H9 (cell line): ENCODE measurements around the gene DUOX2. TPM values are rescaled to one million over a fixed set of nuclear protein-coding genes. Genes with fewer than 3 reads are reported as not detected.

Experiments
- DNase-seq: peaks from one replicate; pipeline ENCODE4 v3.0.0-alpha.2; 2017
- H2AFZ ChIP-seq: one replicate; pipeline ENCODE4 v1.6.1; 2013; ENCODE audit warnings: mild to moderate bottlenecking, low read length, control low read depth, moderate library complexity
- H2AK5ac ChIP-seq: 2 replicates; pipeline ENCODE4 v1.6.1; 2013; ENCODE audit warnings: low read length, control low read depth, mixed read lengths; ENCODE audit not compliant: insufficient read length
- H2BK120ac ChIP-seq: one replicate; pipeline ENCODE4 v1.6.1; 2013; ENCODE audit warnings: low read depth, mild to moderate bottlenecking, low read length, control low read depth, inconsistent platforms; ENCODE audit not compliant: poor library complexity, severe bottlenecking
- H2BK12ac ChIP-seq: 2 replicates; pipeline ENCODE4 v1.6.1; 2013; ENCODE audit warnings: low read length, control low read depth, mixed read lengths, low read depth; ENCODE audit not compliant: insufficient read length
- H2BK15ac ChIP-seq: 2 replicates; pipeline ENCODE4 v1.6.1; 2013; ENCODE audit warnings: low read depth, low read length, control low read depth
- H2BK20ac ChIP-seq: one replicate; pipeline ENCODE4 v1.6.1; 2013; ENCODE audit warnings: low read depth, mild to moderate bottlenecking, low read length, control low read depth, inconsistent platforms; ENCODE audit not compliant: poor library complexity, severe bottlenecking
- H2BK5ac ChIP-seq: 2 replicates; pipeline ENCODE4 v1.6.1; 2013; ENCODE audit warnings: low read length, control low read depth, mixed read lengths; ENCODE audit not compliant: insufficient read length
- H3K14ac ChIP-seq: 2 replicates; pipeline ENCODE4 v1.6.1; 2013; ENCODE audit warnings: low read length, control low read depth; ENCODE audit not compliant: insufficient read depth
- H3K18ac ChIP-seq: 2 replicates; pipeline ENCODE4 v1.6.1; 2013; ENCODE audit warnings: low read depth, mild to moderate bottlenecking, mixed read lengths, low read length, control low read depth; ENCODE audit not compliant: insufficient read length
- H3K23ac ChIP-seq: 2 replicates; pipeline ENCODE4 v1.6.1; 2013; ENCODE audit warnings: low read length, control low read depth, mixed read lengths, low read depth; ENCODE audit not compliant: insufficient read length
- H3K23me2 ChIP-seq: 2 replicates; pipeline ENCODE4 v1.6.1; 2013; ENCODE audit warnings: low read depth, mild to moderate bottlenecking, mixed read lengths, low read length, control low read depth; ENCODE audit not compliant: insufficient read length, poor library complexity, severe bottlenecking
- H3K27ac ChIP-seq: 2 replicates; pipeline ENCODE4 v1.5.1; 2013; ENCODE audit warnings: low read length, control low read depth, mixed read lengths, low read depth; ENCODE audit not compliant: insufficient read length
- H3K27me3 ChIP-seq: 2 replicates; pipeline ENCODE4 v1.6.1; 2013; ENCODE audit warnings: low read length, control low read depth, inconsistent platforms; ENCODE audit not compliant: insufficient read depth
- H3K4ac ChIP-seq: 2 replicates; pipeline ENCODE4 v1.6.1; 2013; ENCODE audit warnings: low read depth, mild to moderate bottlenecking, control low read depth, inconsistent platforms, low read length, moderate library complexity
- H3K4me1 ChIP-seq: 2 replicates; pipeline ENCODE4 v1.6.1; 2013; ENCODE audit warnings: low read length, control low read depth, inconsistent platforms; ENCODE audit not compliant: insufficient read depth
- H3K4me2 ChIP-seq: 2 replicates; pipeline ENCODE4 v1.6.1; 2013; ENCODE audit warnings: low read length, control low read depth, mixed read lengths; ENCODE audit not compliant: insufficient read length, insufficient read depth
- H3K56ac ChIP-seq: 2 replicates; pipeline ENCODE4 v1.6.1; 2013; ENCODE audit warnings: low read depth, mild to moderate bottlenecking, mixed read lengths, low read length, control low read depth; ENCODE audit not compliant: insufficient read length
- H3K79me1 ChIP-seq: 2 replicates; pipeline ENCODE4 v1.6.1; 2013; ENCODE audit warnings: low read depth, mild to moderate bottlenecking, moderate library complexity, low read length, control low read depth, inconsistent platforms; ENCODE audit not compliant: insufficient read depth, poor library complexity, severe bottlenecking
- H3K79me2 ChIP-seq: 2 replicates; pipeline ENCODE4 v1.6.1; 2013; ENCODE audit warnings: low read length, control low read depth, inconsistent platforms; ENCODE audit not compliant: insufficient read depth
- H3K9ac ChIP-seq: 2 replicates; pipeline ENCODE4 v1.6.1; 2013; ENCODE audit warnings: low read length, control low read depth, mixed read lengths; ENCODE audit not compliant: insufficient read length; ENCODE audit errors: extremely low read depth
- H3K9me3 ChIP-seq: one replicate; pipeline ENCODE4 v1.6.1; 2013; ENCODE audit warnings: low read depth, low read length, inconsistent platforms; ENCODE audit not compliant: control insufficient read depth
- H3T11ph ChIP-seq: one replicate; pipeline ENCODE4 v1.6.1; 2013; ENCODE audit warnings: mild to moderate bottlenecking, low read length, control low read depth, inconsistent platforms
- H4K20me1 ChIP-seq: one replicate; pipeline ENCODE4 v1.6.1; 2013; ENCODE audit not compliant: control insufficient read depth, insufficient read length, insufficient read depth
- H4K5ac ChIP-seq: 2 replicates; pipeline ENCODE4 v1.6.1; 2013; ENCODE audit warnings: low read depth, mild to moderate bottlenecking, mixed read lengths, low read length, control low read depth; ENCODE audit not compliant: insufficient read length
- H4K8ac ChIP-seq: replicated peaks from 2 replicates; pipeline ENCODE4 v1.6.1; 2013; ENCODE audit warnings: low read length, control low read depth, mixed read lengths, low read depth; ENCODE audit not compliant: insufficient read length
- H4K91ac ChIP-seq: 2 replicates; pipeline ENCODE4 v1.6.1; 2013; ENCODE audit warnings: low read depth, mild to moderate bottlenecking, moderate library complexity, mixed read lengths, low read length, control low read depth; ENCODE audit not compliant: insufficient read length
- H3K27ac Mint-ChIP-seq, 3 experiments: 2 replicates in 2 of 3; 3 replicates in 1 of 3; pipeline ENCODE4 v1.8.0; 2020 to 2021; ENCODE audit warnings: mixed read lengths in 3 of 3, mild to moderate bottlenecking in 1 of 3, moderate library complexity in 1 of 3
- H3K27me3 Mint-ChIP-seq: 2 replicates; pipeline ENCODE4 v1.8.0; 2021; ENCODE audit warnings: low read depth, mild to moderate bottlenecking, moderate library complexity, mixed read lengths
- H3K36me3 Mint-ChIP-seq, 3 experiments: 2 replicates in 2 of 3; 3 replicates in 1 of 3; pipeline ENCODE4 v1.8.0; 2020 to 2021; ENCODE audit warnings: low read depth in 3 of 3, mixed read lengths in 3 of 3; ENCODE audit not compliant: insufficient read depth in 1 of 3
- H3K4me1 Mint-ChIP-seq, 2 experiments: 2 replicates each; pipeline ENCODE4 v1.8.0; 2020; ENCODE audit warnings: mixed read lengths in 2 of 2
- H3K4me3 Mint-ChIP-seq, 2 experiments: 2 replicates in 1 of 2; 3 replicates in 1 of 2; pipeline ENCODE4 v1.8.0; 2020 to 2021; ENCODE audit warnings: mild to moderate bottlenecking in 2 of 2, mixed read lengths in 2 of 2, moderate library complexity in 1 of 2
- H3K9me3 Mint-ChIP-seq, 2 experiments: 2 replicates in 1 of 2; 3 replicates in 1 of 2; pipeline ENCODE4 v1.8.0; 2020; ENCODE audit warnings: mild to moderate bottlenecking in 2 of 2, mixed read lengths in 2 of 2, moderate library complexity in 1 of 2
- CTCF ChIP-seq: fragments of 200-600 bp; sonication (generic); conservative IDR thresholded peaks from 3 replicates; pipeline ENCODE4 v1.8.0; 2021; ENCODE audit warnings: antibody characterized with exemption, mild to moderate bottlenecking
- WGBS: extraction: QIAGEN DNeasy Blood & Tissue Kit; methylation state at CpG from one replicate; pipeline ENCODE4 v1.1.7; 2013; ENCODE audit warnings: missing lambda C conversion rate, low lambda C conversion rate, mixed read lengths; ENCODE audit not compliant: insufficient read length; ENCODE audit errors: extremely low coverage; 5-methylcytosine and 5-hydroxymethylcytosine counted together
- total RNA-seq: library from RNA; stranded (reverse); gene quantifications from 2 replicates; pipeline ENCODE4 v1.2.1, GENCODE V29; 2021

The DUOX2 gene
- total RNA-seq, 1 experiment from 2014 or later: 0.42 TPM

GRCh38 chr15:45087513-45087912 is 26.5 kb downstream of the DUOX2 start:
- Histone ChIP-seq H3T11ph (no peak overlapping the region), H2BK5ac (no peak overlapping the region), H2BK15ac (no peak overlapping the region), H3K27ac (no peak overlapping the region), H4K91ac (no peak overlapping the region), H3K14ac (no peak overlapping the region), H3K4me2 (no peak overlapping the region), H3K23me2 (no peaks in the 10 kb centered on the region), H3K9ac (no peak overlapping the region), H4K20me1 (no peaks in the 10 kb centered on the region), H3K4ac (no peak overlapping the region), H3K79me2 (no peaks in the 10 kb centered on the region), H4K8ac (no peak overlapping the region), H2BK120ac (no peak overlapping the region), H4K5ac (no peak overlapping the region), H3K27me3 (no peaks in the 10 kb centered on the region), H3K56ac (no peak overlapping the region), H2BK20ac (no peak overlapping the region), H2AK5ac (no peak overlapping the region), H3K23ac (no peak overlapping the region), H3K9me3 (no peaks in the 10 kb centered on the region), H2BK12ac (no peak overlapping the region), H3K4me1 (no peaks in the 10 kb centered on the region), H3K18ac (no peak overlapping the region), H3K79me1 (no peaks in the 10 kb centered on the region), H2AFZ (no peak overlapping the region)
- no CpG with 5 or more reads among the region's 1 CpG for WGBS
- no peak overlapping the region for H3K27ac Mint-ChIP-seq
- DNase-seq: no peak
- H3K4me3 Mint-ChIP-seq: no peak overlapping the region
- peak; percentile 44; the same call in 2 of the 3 replicates for TF ChIP-seq CTCF
- H3K9me3 Mint-ChIP-seq: no peaks in the 10 kb centered on the region
- no peaks in the 10 kb centered on the region for H3K36me3 Mint-ChIP-seq
- H3K27me3 Mint-ChIP-seq: peaks cover 17% of the 10 kb centered on the region
- no peaks in the 10 kb centered on the region for H3K4me1 Mint-ChIP-seq
